ENCODE data around the gene PRR30.

DNA sequence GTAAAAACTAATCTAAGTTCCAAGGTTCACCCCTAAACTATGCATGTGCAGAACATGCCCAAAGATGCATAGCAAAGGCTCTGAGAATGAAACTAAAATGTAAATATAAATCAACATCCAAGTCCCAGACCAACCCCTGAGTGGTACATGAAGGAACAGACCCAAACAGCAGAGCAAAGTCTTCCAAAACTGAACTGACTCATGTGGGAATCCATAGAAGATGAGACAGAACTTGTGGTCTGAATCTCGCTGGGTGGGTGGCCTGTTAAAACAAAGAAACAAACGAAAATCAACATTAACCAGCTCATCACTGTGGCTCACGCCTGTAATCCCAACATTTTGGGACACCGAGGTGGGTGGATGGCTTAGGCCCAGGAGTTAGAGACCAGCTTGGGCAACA is 43.1 kb upstream of the PRR30 start:
- TF ChIP-seq, protein P1, sequence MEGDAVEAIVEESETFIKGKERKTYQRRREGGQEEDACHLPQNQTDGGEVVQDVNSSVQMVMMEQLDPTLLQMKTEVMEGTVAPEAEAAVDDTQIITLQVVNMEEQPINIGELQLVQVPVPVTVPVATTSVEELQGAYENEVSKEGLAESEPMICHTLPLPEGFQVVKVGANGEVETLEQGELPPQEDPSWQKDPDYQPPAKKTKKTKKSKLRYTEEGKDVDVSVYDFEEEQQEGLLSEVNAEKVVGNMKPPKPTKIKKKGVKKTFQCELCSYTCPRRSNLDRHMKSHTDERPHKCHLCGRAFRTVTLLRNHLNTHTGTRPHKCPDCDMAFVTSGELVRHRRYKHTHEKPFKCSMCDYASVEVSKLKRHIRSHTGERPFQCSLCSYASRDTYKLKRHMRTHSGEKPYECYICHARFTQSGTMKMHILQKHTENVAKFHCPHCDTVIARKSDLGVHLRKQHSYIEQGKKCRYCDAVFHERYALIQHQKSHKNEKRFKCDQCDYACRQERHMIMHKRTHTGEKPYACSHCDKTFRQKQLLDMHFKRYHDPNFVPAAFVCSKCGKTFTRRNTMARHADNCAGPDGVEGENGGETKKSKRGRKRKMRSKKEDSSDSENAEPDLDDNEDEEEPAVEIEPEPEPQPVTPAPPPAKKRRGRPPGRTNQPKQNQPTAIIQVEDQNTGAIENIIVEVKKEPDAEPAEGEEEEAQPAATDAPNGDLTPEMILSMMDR (IDR thresholded peaks at IDR 0.05; ENCODE audit: low read depth, low read length) = no peak
- TF ChIP-seq, protein P2, sequence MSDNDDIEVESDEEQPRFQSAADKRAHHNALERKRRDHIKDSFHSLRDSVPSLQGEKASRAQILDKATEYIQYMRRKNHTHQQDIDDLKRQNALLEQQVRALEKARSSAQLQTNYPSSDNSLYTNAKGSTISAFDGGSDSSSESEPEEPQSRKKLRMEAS (IDR thresholded peaks at IDR 0.05; ENCODE audit: low read depth, low read length) = no peak

All from NB4 (cell line).